Ovary (tissue), 9 donors: ENCODE data around the gene SFTPB. TPM values are rescaled to one million over a fixed set of nuclear protein-coding genes. Genes with fewer than 3 reads are reported as not detected.

Experiments
- DNase-seq, 5 donors: peaks; one replicate each; pipeline ENCODE4 v3.0.0-alpha.2; 2019 to 2020
- H3K27ac ChIP-seq, 2 donors: fragments of 200-600 bp; one replicate each; pipeline versions ENCODE4 v1.5.1 to v1.8.0; 2019 to 2022
- H3K27me3 ChIP-seq: fragments of 200-600 bp; one replicate; pipeline ENCODE4 v1.8.0; 2022
- H3K36me3 ChIP-seq: fragments of 200-600 bp; sonication (generic); one replicate; pipeline ENCODE4 v1.5.1; 2019
- H3K4me1 ChIP-seq: one replicate; pipeline ENCODE4 v1.8.1; 2013; ENCODE audit warnings: mild to moderate bottlenecking, moderate library complexity; ENCODE audit not compliant: insufficient read depth
- H3K4me3 ChIP-seq: fragments of 200-600 bp; sonication (generic); one replicate; pipeline ENCODE4 v1.5.1; 2017
- H3K9me3 ChIP-seq, 2 donors: fragments of 200-600 bp in 1 of 2; sonication (generic) in 1 of 2; one replicate each; pipeline versions ENCODE4 v1.5.1 to v1.8.1; 2013 to 2019; ENCODE audit warnings: mild to moderate bottlenecking in 1 of 2, moderate library complexity in 1 of 2
- CTCF ChIP-seq, 3 donors: fragments of 450-650 bp in 2 of 3; fragments of 200-600 bp in 1 of 3; IDR thresholded peaks; one replicate each; pipeline versions ENCODE4 v1.5.1 to v1.8.0; 2016 to 2022; ENCODE audit warnings: antibody characterized with exemption in 3 of 3, mild to moderate bottlenecking in 1 of 3
- EP300 ChIP-seq: sonication (generic); formaldehyde crosslinking; IDR thresholded peaks from one replicate; pipeline ENCODE4 v1.6.1; 2017; ENCODE audit warnings: antibody characterized with exemption
- POLR2A ChIP-seq: fragments of 450-650 bp; IDR thresholded peaks from one replicate; pipeline ENCODE4 v1.6.1; 2017; ENCODE audit warnings: antibody characterized with exemption, mild to moderate bottlenecking, moderate library complexity
- WGBS, 3 donors: extraction: QIAGEN DNeasy Blood & Tissue Kit in 1 of 3; methylation state at CpG; one replicate each; pipeline versions ENCODE4 v1.1.5 to v1.1.7; 2013 to 2017; 5-methylcytosine and 5-hydroxymethylcytosine counted together
- intact Hi-C, 4 donors: fragments of 100-400 bp; cut with DNase I; formaldehyde crosslinking; loops; one replicate each; pipeline versions ENCODE4 v1.11.0 to v1.15.1; 2022 to 2023
- polyA plus RNA-seq, 2 donors: library from polyadenylated mRNA; stranded (reverse); fragments of 200-250 nt in 1 of 2; fragments of 350-450 nt in 1 of 2; fragmentation: Illumina TruSeq in 1 of 2; extraction: RNeasy Lipid Tissue Mini Kit (QIAGEN cat#74804) in 1 of 2; gene quantifications; one replicate each; pipeline ENCODE4 v1.2.3, GENCODE V29; 2013 to 2014
- total RNA-seq, 7 donors: library from RNA; depleted of rRNA in 2 of 7; stranded (reverse); fragments of >200 nt in 2 of 7; fragmentation: NEBNext Ultra II Directional in 3 of 7; extraction: Animal tissue kit (Norgen Biotek cat#: 25700) in 3 of 7; gene quantifications; one replicate each; pipeline versions ENCODE4 v1.1.0 to v1.2.4, GENCODE V29; 2016 to 2023
- donor health status: DM: no; HTN: no; CAD: no; lungs with moderate emphysema.
- donor health status: DM: no; HTN: no; CAD: no.
- donor health status: Bipolar disorder and iron deficiency.
- donor health status: DM: yes; HTN: yes; CAD: no.
- donor health status: DM: no; HTN: no; CAD: no.
- donor health status: DM: yes; HTN: yes; CAD: no.

The SFTPB gene
- total and polyA plus RNA-seq, 9 donors: 0.27 to 15.4 (median 1.0) TPM; not detected in 2

- WGBS, 3 donors: 80 to 86% (median 84%) methylated on average over 2 of the region's 2 CpGs
- Histone ChIP-seq H3K27ac (no peak overlapping the region), H3K27me3 (no peaks in the 10 kb centered on the region), H3K4me1 (peaks cover 8% of the 10 kb centered on the region), H3K36me3 (no peaks in the 10 kb centered on the region), H3K4me3 (no peak overlapping the region), H3K9me3 (no peaks in the 10 kb centered on the region)
- no peak for TF ChIP-seq CTCF (IDR thresholded peaks at IDR 0.05)
- intact Hi-C loops: no loop called here
- DNase-seq: no peak
These were observed 12.8 kb upstream of the SFTPB start for GRCh38 chr2:85680707-85681371.

GRCh38 chr2:85678794-85679672 is 11.0 kb upstream of the SFTPB start:
- TF ChIP-seq CTCF (IDR thresholded peaks at IDR 0.05) (peak; percentile 92 to 96 (median 94)), EP300 (no peak), POLR2A (no peak)
- peak; percentile 93 to 96 (median 94) for DNase-seq
- H3K36me3 ChIP-seq: no peaks in the 10 kb centered on the region
- no peaks in the 10 kb centered on the region for H3K9me3 ChIP-seq
- intact Hi-C loops: no loop called here
- no peak overlapping the region for H3K27ac ChIP-seq
- H3K27me3 ChIP-seq: no peaks in the 10 kb centered on the region
- no peak overlapping the region for H3K4me3 ChIP-seq
- WGBS, 3 donors: 18 to 19% (median 19%) methylated on average over 25 of the region's 25 CpGs
- peaks cover 8% of the 10 kb centered on the region for H3K4me1 ChIP-seq

GRCh38 chr2:85678377-85678776 is 10.4 kb upstream of the SFTPB start:
- H3K9me3 ChIP-seq: no peaks in the 10 kb centered on the region
- peaks cover 8% of the 10 kb centered on the region for H3K4me1 ChIP-seq
- H3K27ac ChIP-seq: no peak overlapping the region
- H3K36me3 ChIP-seq: no peaks in the 10 kb centered on the region
- DNase-seq: no peak
- intact Hi-C loops: no loop called here
- H3K27me3 ChIP-seq: no peaks in the 10 kb centered on the region
- no peak overlapping the region for H3K4me3 ChIP-seq
- WGBS, 3 donors: 79 to 92% (median 81%) methylated on average over 3 of the region's 3 CpGs
- TF ChIP-seq CTCF (IDR thresholded peaks at IDR 0.05): no peak
- no peak for TF ChIP-seq POLR2A
- TF ChIP-seq EP300: no peak

- DNase-seq: no peak
- no peak for TF ChIP-seq EP300
- TF ChIP-seq POLR2A: no peak
- TF ChIP-seq CTCF (IDR thresholded peaks at IDR 0.05): no peak
- Histone ChIP-seq H3K27me3 (no peaks in the 10 kb centered on the region), H3K4me1 (peaks cover 8% of the 10 kb centered on the region), H3K9me3 (no peaks in the 10 kb centered on the region), H3K36me3 (no peaks in the 10 kb centered on the region), H3K27ac (no peak overlapping the region), H3K4me3 (no peak overlapping the region)
- intact Hi-C loops: no loop called here
- 76 to 79% (median 78%) methylated on average over 6 of the region's 6 CpGs for WGBS, 3 donors
These were observed 8.0 kb upstream of the SFTPB start for GRCh38 chr2:85675866-85676548.
